Kasumi-1 (cell line): Measurements from ENCODE around the gene FARS2.
"Not testable (repeated sequence)": the region's sequence is repeated elsewhere in the genome, so short reads cannot be mapped to it uniquely, and the experiment has no call there.

Experiments used
- DNase-seq, 2 experiments: peaks; one replicate each; lab custom pipeline; 2025; lab: John Stamatoyannopoulos, UW

Gene FARS2

GRCh38 chr6:5634525-5634924 lies 373.2 kb downstream of the FARS2 start:
- no peak for DNase-seq

GRCh38 chr6:5636210-5637030 lies 375.1 kb downstream of the FARS2 start:
- no peak for DNase-seq

- no peak for DNase-seq
These were observed 376.4 kb downstream of the FARS2 start for GRCh38 chr6:5637714-5638113.

GRCh38 chr6:5638666-5639065 lies 377.4 kb downstream of the FARS2 start:
- DNase-seq, result no peak

- DNase-seq, result no peak
These were observed 377.9 kb downstream of the FARS2 start for GRCh38 chr6:5639193-5639592.

- no peak for DNase-seq
These were observed 379.3 kb downstream of the FARS2 start for GRCh38 chr6:5640614-5641013.

- DNase-seq, result no peak
These were observed 383.3 kb downstream of the FARS2 start for GRCh38 chr6:5644523-5645185.

- no peak for DNase-seq
These were observed 384.3 kb downstream of the FARS2 start for GRCh38 chr6:5645328-5646290.

GRCh38 chr6:5652406-5653137 lies 391.3 kb downstream of the FARS2 start:
- DNase-seq, result no peak

GRCh38 chr6:5653801-5654200 lies 392.5 kb downstream of the FARS2 start:
- no peak for DNase-seq

GRCh38 chr6:5656226-5656625 lies 394.9 kb downstream of the FARS2 start:
- no peak for DNase-seq

GRCh38 chr6:5656695-5657094 lies 395.4 kb downstream of the FARS2 start:
- not testable (repeated sequence) for DNase-seq

GRCh38 chr6:5657684-5658430 lies 396.5 kb downstream of the FARS2 start:
- DNase-seq, result peak; percentile 32 to 41

- DNase-seq, result no peak
These were observed 398.2 kb downstream of the FARS2 start for GRCh38 chr6:5659467-5659866.

GRCh38 chr6:5660772-5661171 lies 399.5 kb downstream of the FARS2 start:
- no peak for DNase-seq

GRCh38 chr6:5662797-5663196 lies 401.5 kb downstream of the FARS2 start:
- no peak for DNase-seq

- DNase-seq, result no peak
These were observed 401.9 kb downstream of the FARS2 start for GRCh38 chr6:5663259-5663658.

GRCh38 chr6:5663739-5664138 lies 402.4 kb downstream of the FARS2 start:
- DNase-seq, result no peak

- DNase-seq, result no peak
These were observed 402.8 kb downstream of the FARS2 start for GRCh38 chr6:5664149-5664548.

- no peak for DNase-seq
These were observed 403.9 kb downstream of the FARS2 start for GRCh38 chr6:5665173-5665572.

- no peak for DNase-seq
These were observed 404.4 kb downstream of the FARS2 start for GRCh38 chr6:5665667-5666066.
